ENCODE measurements around the gene COL24A1.

Gene COL24A1

DNA sequence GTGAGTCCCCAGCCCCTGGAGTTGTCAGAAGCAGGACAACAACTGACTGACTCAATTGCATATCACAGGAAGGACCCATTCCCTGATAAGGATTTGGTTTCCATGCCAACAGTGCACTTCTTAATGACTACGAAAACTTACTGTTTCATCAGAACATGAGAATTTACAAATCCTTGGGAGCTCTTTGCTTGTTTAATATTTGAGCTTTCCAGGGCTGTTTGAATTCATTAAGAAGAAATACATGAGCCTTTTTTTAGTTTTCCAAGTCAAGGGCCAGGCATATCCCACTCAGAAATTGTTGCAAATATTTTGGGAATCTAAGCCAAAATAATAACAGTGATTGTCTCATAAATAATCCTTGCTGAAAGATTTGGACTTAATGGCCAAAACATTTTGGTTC is 27.2 kb upstream of the COL24A1 start:
- Histone ChIP-seq H3K4me1 (ENCODE audit: low read depth, poor library complexity, severe bottlenecking) (no peaks in the 10 kb centered on the region), H3K36me3 (ENCODE audit: insufficient read depth) (no peaks in the 10 kb centered on the region), H2AFZ (ENCODE audit: low read depth) (no peak overlapping the region), H3K4me2 (no peak overlapping the region), H4K20me1 (ENCODE audit: insufficient read depth) (no peaks in the 10 kb centered on the region), H3K27me3 (ENCODE audit: insufficient read depth, low read depth) (no peaks in the 10 kb centered on the region), H3K4me3 (IDR thresholded peaks at IDR 0.05; ENCODE audit: insufficient read depth, low read depth, low read length) (no peak overlapping the region), H3K79me2 (ENCODE audit: insufficient read depth, low read depth) (no peaks in the 10 kb centered on the region), H3K9ac (no peak overlapping the region), H3K27ac (no peak overlapping the region)
- TF ChIP-seq CTCF (conservative IDR thresholded peaks at IDR 0.05; ENCODE audit: low read depth, low read length), result no peak

- H3K79me2 ChIP-seq (ENCODE audit: insufficient read depth, low read depth), result no peaks in the 10 kb centered on the region
- TF ChIP-seq CTCF (conservative IDR thresholded peaks at IDR 0.05; ENCODE audit: low read depth, low read length), result no peak
- no peak overlapping the region for H3K4me2 ChIP-seq
- no peak overlapping the region for H3K9ac ChIP-seq
- no peaks in the 10 kb centered on the region for H3K4me1 ChIP-seq (ENCODE audit: low read depth, poor library complexity, severe bottlenecking)
- no peak overlapping the region for H3K4me3 ChIP-seq (IDR thresholded peaks at IDR 0.05; ENCODE audit: insufficient read depth, low read depth, low read length)
- no peaks in the 10 kb centered on the region for H3K36me3 ChIP-seq (ENCODE audit: insufficient read depth)
- no peak overlapping the region for H3K27ac ChIP-seq
- H2AFZ ChIP-seq (ENCODE audit: low read depth), result no peak overlapping the region
- H3K27me3 ChIP-seq (ENCODE audit: insufficient read depth, low read depth), result no peaks in the 10 kb centered on the region
- H4K20me1 ChIP-seq (ENCODE audit: insufficient read depth), result no peaks in the 10 kb centered on the region
Observed at GRCh38 chr1:86176226-86176625, 19.7 kb upstream of the COL24A1 start.

DNA sequence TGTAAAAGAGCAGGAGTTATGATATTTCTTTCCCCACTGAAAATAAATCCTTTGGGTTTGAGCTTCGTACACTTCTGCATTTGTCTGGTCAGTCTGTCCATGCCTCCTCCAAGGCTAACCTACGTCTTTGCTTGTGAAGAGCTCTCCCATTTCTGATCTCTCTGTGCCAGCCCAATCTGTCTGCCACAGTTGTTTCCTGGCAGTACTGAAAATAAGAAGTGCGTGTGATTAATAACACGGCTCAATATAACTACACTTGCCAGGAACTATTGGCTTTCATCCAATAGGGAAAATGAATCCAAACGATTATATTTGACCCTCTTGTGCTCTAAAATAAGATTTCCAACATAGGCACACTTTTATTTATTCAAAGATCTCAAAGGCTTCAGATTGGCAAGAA is 19.2 kb upstream of the COL24A1 start:
- Histone ChIP-seq H3K27ac (no peak overlapping the region), H3K27me3 (ENCODE audit: insufficient read depth, low read depth) (no peaks in the 10 kb centered on the region), H3K9ac (no peak overlapping the region), H2AFZ (ENCODE audit: low read depth) (no peak overlapping the region), H3K4me3 (IDR thresholded peaks at IDR 0.05; ENCODE audit: insufficient read depth, low read depth, low read length) (no peak overlapping the region), H3K4me2 (no peak overlapping the region), H3K36me3 (ENCODE audit: insufficient read depth) (no peaks in the 10 kb centered on the region), H3K79me2 (ENCODE audit: insufficient read depth, low read depth) (no peaks in the 10 kb centered on the region), H3K4me1 (ENCODE audit: low read depth, poor library complexity, severe bottlenecking) (no peaks in the 10 kb centered on the region), H4K20me1 (ENCODE audit: insufficient read depth) (no peaks in the 10 kb centered on the region)
- TF ChIP-seq CTCF (conservative IDR thresholded peaks at IDR 0.05; ENCODE audit: low read depth, low read length), result no peak

GRCh38 chr1:86169625-86170024 is 13.1 kb upstream of the COL24A1 start:
- no peak overlapping the region for H3K27ac ChIP-seq
- H4K20me1 ChIP-seq (ENCODE audit: insufficient read depth), result no peaks in the 10 kb centered on the region
- no peaks in the 10 kb centered on the region for H3K4me1 ChIP-seq (ENCODE audit: low read depth, poor library complexity, severe bottlenecking)
- H3K79me2 ChIP-seq (ENCODE audit: insufficient read depth, low read depth), result no peaks in the 10 kb centered on the region
- H3K27me3 ChIP-seq (ENCODE audit: insufficient read depth, low read depth), result no peaks in the 10 kb centered on the region
- H3K4me3 ChIP-seq (IDR thresholded peaks at IDR 0.05; ENCODE audit: insufficient read depth, low read depth, low read length), result no peak overlapping the region
- H3K4me2 ChIP-seq, result no peak overlapping the region
- no peak for TF ChIP-seq CTCF (conservative IDR thresholded peaks at IDR 0.05; ENCODE audit: low read depth, low read length)
- H2AFZ ChIP-seq (ENCODE audit: low read depth), result no peak overlapping the region
- H3K9ac ChIP-seq, result no peak overlapping the region
- H3K36me3 ChIP-seq (ENCODE audit: insufficient read depth), result no peaks in the 10 kb centered on the region

- no peak overlapping the region for H2AFZ ChIP-seq (ENCODE audit: low read depth)
- H3K4me2 ChIP-seq, result no peak overlapping the region
Observed at GRCh38 chr1:86159800-86160199, 3.2 kb upstream of the COL24A1 start.

More at GRCh38 chr1:86159800-86160199, 3.2 kb upstream of the COL24A1 start:
- no peak overlapping the region for H3K9ac ChIP-seq
- H3K4me1 ChIP-seq (ENCODE audit: low read depth, poor library complexity, severe bottlenecking), result no peaks in the 10 kb centered on the region
- no peak overlapping the region for H3K4me3 ChIP-seq (IDR thresholded peaks at IDR 0.05; ENCODE audit: insufficient read depth, low read depth, low read length)
- H4K20me1 ChIP-seq (ENCODE audit: insufficient read depth), result no peaks in the 10 kb centered on the region
- no peaks in the 10 kb centered on the region for H3K36me3 ChIP-seq (ENCODE audit: insufficient read depth)
- no peaks in the 10 kb centered on the region for H3K27me3 ChIP-seq (ENCODE audit: insufficient read depth, low read depth)
- TF ChIP-seq CTCF (conservative IDR thresholded peaks at IDR 0.05; ENCODE audit: low read depth, low read length), result no peak
- H3K27ac ChIP-seq, result no peak overlapping the region
- no peaks in the 10 kb centered on the region for H3K79me2 ChIP-seq (ENCODE audit: insufficient read depth, low read depth)
